Activated gamma-delta T cell treated with anti-CD3 and anti-CD28 coated beads, Interleukin-2, amount 50 U/mL, for 16 hours (primary cell): ENCODE results near the gene MSI2.

Experiments used
- DNase-seq: peaks from one replicate; pipeline ENCODE4 v3.0.0-alpha.2; 2020; ENCODE audit warnings: low read depth

The MSI2 gene

DNA sequence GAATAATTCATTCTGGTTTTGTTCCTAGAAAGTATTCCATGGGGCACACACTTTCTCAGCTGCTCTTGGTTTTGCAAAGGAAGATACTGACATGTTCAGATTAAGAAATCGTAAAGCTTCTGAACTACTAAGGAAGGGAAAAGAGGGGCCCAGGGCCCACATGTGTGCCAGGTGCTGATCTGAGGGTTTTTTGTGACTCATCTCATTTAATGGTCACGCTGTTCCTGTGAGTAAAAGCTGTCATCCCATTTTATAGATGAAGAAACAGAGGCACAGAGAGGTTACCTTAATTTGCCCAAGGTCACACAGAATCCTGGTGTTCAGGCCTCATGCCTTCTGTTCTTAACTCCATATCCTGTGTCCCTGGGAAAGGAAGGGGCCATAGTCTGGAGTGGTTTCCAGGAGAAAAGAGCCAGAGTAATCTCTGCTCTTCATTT lies 113.2 kb downstream of the MSI2 start:
- no peak for DNase-seq

GRCh38 chr17:57370037-57370581 lies 113.8 kb downstream of the MSI2 start:
- no peak for DNase-seq

- DNase-seq, result no peak
These were observed 114.3 kb downstream of the MSI2 start for GRCh38 chr17:57370619-57371018.

GRCh38 chr17:57372156-57372555 lies 115.8 kb downstream of the MSI2 start:
- no peak for DNase-seq

DNA sequence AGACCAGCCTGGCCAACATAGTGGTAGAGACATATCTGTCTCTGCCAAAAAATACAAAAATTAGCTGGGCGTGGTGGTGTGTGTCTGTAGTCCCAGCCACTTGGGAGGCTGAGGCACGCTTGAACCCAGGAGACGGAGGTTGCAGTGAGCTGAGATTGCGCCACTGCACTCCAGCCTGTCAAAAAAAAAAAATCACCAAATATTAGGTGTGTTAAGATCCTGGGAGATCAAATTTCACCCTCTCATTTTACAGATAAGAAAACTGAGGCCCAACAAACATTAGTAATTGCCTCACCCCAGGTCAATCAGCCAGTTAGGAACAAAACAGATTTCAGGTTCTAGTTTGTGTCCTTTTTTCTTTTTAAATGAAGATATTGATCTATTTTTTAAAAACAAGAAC lies 116.7 kb downstream of the MSI2 start:
- no peak for DNase-seq

DNA sequence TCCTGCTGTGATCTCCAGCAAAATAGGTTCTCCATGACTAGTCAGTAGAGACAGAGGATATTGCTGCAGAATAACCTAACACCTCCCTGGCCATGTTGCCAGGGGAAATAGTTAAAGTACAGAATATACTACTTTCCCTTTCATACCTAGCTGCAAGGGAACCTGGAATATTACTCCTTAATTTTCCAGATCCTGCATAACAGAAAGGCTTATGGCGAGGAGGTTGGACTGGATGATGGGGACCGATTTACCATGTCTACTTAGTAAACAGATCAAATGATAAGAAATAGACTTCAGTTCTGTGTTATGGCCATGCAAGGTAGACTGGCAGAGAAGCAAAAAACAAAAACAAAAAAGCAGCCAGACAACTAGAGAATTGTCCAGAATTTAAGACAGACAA lies 117.4 kb downstream of the MSI2 start:
- DNase-seq, result no peak

GRCh38 chr17:57375040-57375769 lies 118.9 kb downstream of the MSI2 start:
- DNase-seq, result no peak

DNA sequence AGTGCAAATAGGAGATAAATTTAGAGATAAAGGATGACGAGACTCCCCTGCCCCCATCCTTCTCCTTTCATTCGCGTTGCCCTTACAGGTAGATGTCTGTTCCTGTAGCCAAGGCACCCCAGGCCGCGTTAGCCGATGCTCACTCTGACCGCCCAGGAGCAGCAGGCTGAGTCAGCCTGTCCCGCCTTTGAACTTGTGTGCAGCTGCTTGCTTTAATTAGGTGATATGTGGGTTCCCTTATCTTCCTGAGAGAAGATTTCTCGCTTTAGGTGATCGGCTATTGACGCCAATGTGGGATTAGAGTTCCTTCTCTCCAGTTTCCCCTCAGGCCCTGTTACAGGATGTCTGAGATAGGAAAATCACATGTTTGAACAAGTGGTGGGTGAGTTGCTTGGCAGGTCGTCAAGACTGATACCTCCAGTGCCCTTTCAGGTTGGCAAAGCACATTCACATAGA lies 119.5 kb downstream of the MSI2 start:
- no peak for DNase-seq

- no peak for DNase-seq
These were observed 120.8 kb downstream of the MSI2 start for GRCh38 chr17:57377094-57377493.

- no peak for DNase-seq
These were observed 123.0 kb downstream of the MSI2 start for GRCh38 chr17:57379237-57379894.

GRCh38 chr17:57379895-57380434 lies 123.6 kb downstream of the MSI2 start:
- no peak for DNase-seq

DNA sequence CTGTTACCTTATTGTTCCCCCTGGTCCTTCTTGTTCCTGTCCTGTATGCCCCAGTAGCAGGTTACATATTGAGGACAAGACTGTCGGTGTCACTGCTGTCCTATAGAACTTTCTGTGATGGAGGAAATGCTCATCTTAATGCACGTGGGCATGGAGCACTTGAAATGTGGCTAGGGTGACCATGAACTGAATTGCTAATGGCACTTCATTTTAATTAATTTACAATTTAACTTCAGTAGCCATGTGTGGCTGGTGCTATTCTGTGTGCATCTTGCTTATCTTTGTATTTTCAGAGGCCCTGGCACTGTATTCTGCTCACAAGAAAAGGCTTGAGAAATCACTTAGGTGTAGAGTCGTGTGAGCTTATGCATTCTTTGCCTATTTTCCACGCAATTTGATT lies 125.2 kb downstream of the MSI2 start:
- no peak for DNase-seq

- no peak for DNase-seq
These were observed 127.9 kb downstream of the MSI2 start for GRCh38 chr17:57384219-57384618.

DNA sequence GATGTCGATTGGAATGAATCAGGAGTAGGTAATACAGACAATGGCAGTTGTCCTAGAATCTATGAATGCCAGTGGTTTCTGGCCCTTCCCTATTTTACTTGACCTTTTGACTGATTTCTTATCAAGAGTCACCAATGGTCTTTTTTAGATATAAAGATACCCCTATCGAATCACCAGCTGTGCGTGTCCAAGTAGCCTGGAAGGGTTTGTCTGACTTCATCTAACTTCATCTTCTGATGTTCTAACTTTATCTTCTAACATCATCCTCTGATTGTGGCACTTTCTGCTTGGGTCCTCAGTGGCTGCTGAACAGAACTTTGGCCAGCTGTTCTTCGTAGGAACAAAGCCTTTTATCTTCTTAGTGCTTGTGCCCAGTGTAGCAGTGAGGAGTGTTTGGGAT lies 129.7 kb downstream of the MSI2 start:
- DNase-seq, result no peak

- DNase-seq, result no peak
These were observed 131.3 kb downstream of the MSI2 start for GRCh38 chr17:57387575-57387974.

- DNase-seq, result no peak
These were observed 131.9 kb downstream of the MSI2 start for GRCh38 chr17:57388131-57388725.

DNA sequence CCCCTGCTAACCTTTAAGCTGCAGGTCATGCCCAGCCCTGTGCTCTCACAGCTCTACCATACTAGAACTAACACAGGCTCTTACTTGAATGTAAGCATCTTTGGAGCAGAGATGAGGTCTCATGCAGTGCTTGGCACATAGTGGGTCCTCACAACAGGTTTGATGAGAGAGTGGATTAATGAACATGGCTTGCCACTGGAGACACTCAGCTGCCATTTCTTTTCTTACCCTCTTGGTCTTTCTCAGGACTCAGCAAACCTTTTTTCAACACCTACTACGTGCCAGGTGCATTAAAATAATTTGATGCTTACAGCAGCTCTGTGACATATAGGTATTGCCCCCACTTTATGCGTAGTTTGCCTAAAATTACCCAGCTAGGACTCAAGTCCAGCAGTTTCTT lies 133.2 kb downstream of the MSI2 start:
- DNase-seq, result no peak

- no peak for DNase-seq
These were observed 134.9 kb downstream of the MSI2 start for GRCh38 chr17:57391076-57391825.

DNA sequence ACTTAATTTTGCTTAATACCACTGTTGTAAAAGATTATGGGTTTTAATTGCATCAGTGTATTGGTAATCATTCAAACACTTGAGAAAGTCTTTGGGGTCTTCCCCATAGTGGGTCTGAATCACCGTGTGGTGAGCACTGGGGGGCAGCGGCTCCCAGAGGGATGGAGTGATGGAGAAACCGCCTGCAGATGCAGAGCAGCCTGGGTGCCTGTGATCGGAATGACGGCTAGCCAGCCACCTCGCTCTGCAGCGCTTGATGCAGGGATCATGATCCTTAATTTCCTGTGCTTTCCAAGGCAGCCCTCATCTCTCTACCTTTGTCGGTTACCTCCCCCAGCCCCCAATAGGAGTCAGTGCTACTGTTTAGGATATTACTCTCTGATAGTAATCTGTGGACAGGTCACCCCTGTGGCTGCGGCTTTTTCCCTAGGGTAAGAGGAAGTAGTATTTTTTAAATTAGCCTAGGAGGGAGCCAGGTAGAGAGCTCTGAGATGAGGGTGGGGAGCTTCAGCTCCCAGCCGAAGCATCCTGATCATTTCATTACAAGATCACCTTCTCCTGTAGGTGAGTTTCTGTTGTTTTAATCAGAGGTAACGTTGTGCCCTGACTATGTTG lies 135.6 kb downstream of the MSI2 start:
- DNase-seq, result no peak

DNA sequence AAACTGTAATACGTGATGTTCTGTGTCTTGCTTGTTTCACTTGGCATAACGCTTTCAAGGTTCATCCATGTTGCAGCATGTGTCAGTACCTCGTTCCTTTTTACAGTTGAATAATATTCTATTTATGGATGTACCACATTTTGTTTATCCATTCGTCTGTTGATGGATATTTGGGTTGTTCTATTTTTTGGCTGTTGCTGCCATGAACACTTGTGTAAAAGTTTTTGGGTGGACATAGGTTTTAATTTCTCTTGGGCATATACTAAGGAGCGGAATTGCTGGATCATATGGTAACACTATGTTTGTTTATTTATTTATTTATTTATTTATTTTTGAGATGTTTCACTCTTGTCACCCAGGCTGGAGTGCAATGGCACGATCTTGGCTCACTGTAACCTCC lies 137.0 kb downstream of the MSI2 start:
- no peak for DNase-seq

GRCh38 chr17:57394375-57394774 lies 138.1 kb downstream of the MSI2 start:
- no peak for DNase-seq
